Mammary epithelial cell (primary cell): Measurements from ENCODE around the gene HNMT.

Experiments
- CTCF ChIP-seq, 2 donors: IDR thresholded peaks in 1 of 2; conservative IDR thresholded peaks in 1 of 2; 2 replicates each; pipeline ENCODE4 v1.5.1; 2011 to 2012; ENCODE audit warnings: inconsistent platforms in 2 of 2, low read length in 2 of 2, mild to moderate bottlenecking in 2 of 2, control low read depth in 1 of 2, low read depth in 1 of 2; ENCODE audit not compliant: insufficient read depth in 1 of 2; ENCODE audit errors: extremely low read depth in 1 of 2
- EZH2 ChIP-seq: IDR thresholded peaks from 2 replicates; pipeline ENCODE4 v1.6.1; 2012; ENCODE audit warnings: low read length, inconsistent platforms, borderline replicate concordance

- TF ChIP-seq CTCF (conservative IDR thresholded peaks at IDR 0.05 in 1 of 2, IDR thresholded peaks at IDR 0.05 in 1 of 2; ENCODE audit: extremely low read depth in 1 of 2, insufficient read depth in 1 of 2, low read depth in 1 of 2, low read length in 2 of 2) = peak; percentile 55 to 74
- no peak for TF ChIP-seq EZH2
These were observed 16.4 kb upstream of the HNMT start for GRCh38 chr2:137947728-137948336.
